GM15510 (cell line): ENCODE results near the gene ARHGAP6.

Experiments
- POLR2A ChIP-seq: IDR thresholded peaks from 3 replicates; pipeline ENCODE4 v1.6.1; 2011; ENCODE audit warnings: borderline replicate concordance; ENCODE audit not compliant: insufficient read length; ENCODE audit errors: extremely low read depth

ARHGAP6 gene

GRCh38 chrX:11148401-11148800, 517.3 kb downstream of the ARHGAP6 start:
- TF ChIP-seq POLR2A: no peak

GRCh38 chrX:11146411-11146810, 519.3 kb downstream of the ARHGAP6 start:
- TF ChIP-seq POLR2A: no peak

- TF ChIP-seq POLR2A: no peak
Observed at GRCh38 chrX:11143931-11144678, 521.6 kb downstream of the ARHGAP6 start.

GRCh38 chrX:11138498-11139390, 527.0 kb downstream of the ARHGAP6 start:
- TF ChIP-seq POLR2A: no peak

GRCh38 chrX:11137543-11138139, 528.1 kb downstream of the ARHGAP6 start:
- no peak for TF ChIP-seq POLR2A

- TF ChIP-seq POLR2A: no peak
Observed at GRCh38 chrX:11135564-11136185, 530.0 kb downstream of the ARHGAP6 start.

GRCh38 chrX:11131146-11131545, 534.6 kb downstream of the ARHGAP6 start:
- TF ChIP-seq POLR2A: no peak

- no peak for TF ChIP-seq POLR2A
Observed at GRCh38 chrX:11130136-11130535, 535.6 kb downstream of the ARHGAP6 start.

GRCh38 chrX:11129534-11130105, 536.1 kb downstream of the ARHGAP6 start:
- no peak for TF ChIP-seq POLR2A

- TF ChIP-seq POLR2A: no peak
Observed at GRCh38 chrX:11125060-11125459, 540.7 kb downstream of the ARHGAP6 start.

- no peak for TF ChIP-seq POLR2A
Observed at GRCh38 chrX:11124112-11124511, 541.6 kb downstream of the ARHGAP6 start.

GRCh38 chrX:11119313-11119943, 546.3 kb downstream of the ARHGAP6 start:
- TF ChIP-seq POLR2A: no peak

GRCh38 chrX:11117745-11118144, 548.0 kb downstream of the ARHGAP6 start:
- TF ChIP-seq POLR2A: no peak

GRCh38 chrX:11113731-11114130, 552.0 kb downstream of the ARHGAP6 start:
- TF ChIP-seq POLR2A: no peak
